IPS DF 19.7 (cell line): ENCODE results near the gene STARD13.

Experiments used
- DNase-seq: peaks from one replicate; pipeline ENCODE4 v3.0.0-alpha.2; 2013; ENCODE audit warnings: low read depth, low spot score

Gene STARD13

DNA sequence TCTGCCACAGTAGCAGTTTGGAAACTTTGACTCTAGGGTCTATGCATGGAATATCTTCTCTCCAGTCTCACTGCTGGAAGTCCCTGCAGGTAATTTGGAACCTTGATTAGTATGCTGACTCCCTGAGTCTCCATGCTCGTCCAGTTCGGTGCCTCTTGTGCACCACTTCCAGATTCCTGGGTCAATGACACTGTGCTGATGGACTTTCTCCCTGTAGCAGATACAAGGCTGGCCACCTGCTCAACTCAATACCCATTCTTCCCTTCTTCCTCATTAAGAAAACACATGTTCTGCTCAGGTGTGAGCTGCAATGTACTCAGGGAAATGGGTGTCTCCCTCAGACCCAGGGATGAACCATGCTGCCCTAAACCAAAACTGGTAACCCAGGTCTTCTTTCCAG lies 170.3 kb downstream of the STARD13 start:
- DNase-seq: no peak

DNA sequence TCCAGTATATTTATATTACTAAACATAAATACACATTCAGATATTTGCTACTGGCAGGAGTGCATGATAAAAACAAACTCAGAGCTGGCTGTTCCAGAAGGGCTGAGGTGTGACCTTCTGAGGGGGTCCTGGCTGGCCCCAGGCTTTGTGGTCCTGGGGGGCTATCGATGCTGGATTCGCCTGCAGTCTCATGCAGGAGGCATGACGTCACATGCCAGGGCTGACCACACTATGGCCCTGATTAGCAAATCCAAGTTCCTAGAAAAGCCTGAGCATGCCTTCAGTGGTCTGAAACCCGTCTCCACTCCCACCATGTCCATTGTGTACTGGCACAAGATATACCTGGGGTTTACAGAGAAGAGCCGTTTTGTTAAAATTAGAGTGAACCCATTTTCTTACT lies 171.4 kb downstream of the STARD13 start:
- DNase-seq: no peak

DNA sequence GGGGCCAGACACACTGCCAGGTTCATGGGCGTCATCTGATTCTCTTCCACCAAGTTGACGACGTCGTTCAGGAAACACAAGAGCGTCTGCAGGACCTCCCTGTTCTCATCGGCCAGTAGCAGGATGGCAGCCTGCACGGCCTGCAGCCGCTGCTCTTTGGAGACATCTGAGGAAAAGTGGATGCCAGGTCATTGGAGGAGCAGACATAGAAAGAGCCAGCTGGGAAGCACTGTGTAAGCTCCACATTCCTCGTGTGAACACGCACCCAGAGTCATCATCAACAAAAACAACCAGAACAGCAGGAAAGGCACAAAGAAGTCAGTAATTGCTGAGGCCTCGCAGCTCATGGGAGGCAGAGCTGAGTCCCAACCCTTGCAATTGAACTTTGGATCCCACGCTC lies 172.8 kb downstream of the STARD13 start:
- DNase-seq: no peak

DNA sequence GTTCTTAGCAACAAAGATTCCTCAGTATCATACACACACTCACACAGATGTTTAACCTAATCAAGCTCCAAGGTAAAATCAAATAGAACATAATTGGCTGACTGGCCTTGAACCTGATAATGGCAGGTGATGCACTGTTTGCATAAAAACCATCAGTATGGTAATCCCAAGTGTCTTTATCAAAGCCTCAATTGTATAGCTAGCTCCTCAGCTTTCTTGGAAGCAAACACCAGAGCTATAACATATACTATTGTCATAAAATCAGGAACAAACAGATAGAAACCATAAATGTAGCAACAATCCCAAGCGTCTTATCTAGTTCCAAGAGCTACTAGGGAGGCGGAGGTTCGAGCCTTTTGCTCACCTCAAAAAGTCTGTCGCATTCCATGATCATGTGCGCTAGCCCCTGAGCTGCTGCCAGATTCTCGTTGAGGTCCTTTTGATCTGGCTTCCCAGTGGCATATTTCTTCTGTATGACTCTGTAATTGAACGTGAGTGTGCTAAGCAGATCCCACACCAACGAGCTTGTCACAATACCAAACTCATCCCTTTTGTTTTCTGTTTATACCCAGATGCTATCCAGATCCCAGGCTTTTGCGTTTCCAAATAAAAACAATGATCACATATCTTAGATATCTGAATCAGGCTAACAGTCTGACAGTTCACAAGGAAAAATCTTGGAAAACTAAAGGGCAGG lies 174.0 kb downstream of the STARD13 start:
- no peak for DNase-seq

DNA sequence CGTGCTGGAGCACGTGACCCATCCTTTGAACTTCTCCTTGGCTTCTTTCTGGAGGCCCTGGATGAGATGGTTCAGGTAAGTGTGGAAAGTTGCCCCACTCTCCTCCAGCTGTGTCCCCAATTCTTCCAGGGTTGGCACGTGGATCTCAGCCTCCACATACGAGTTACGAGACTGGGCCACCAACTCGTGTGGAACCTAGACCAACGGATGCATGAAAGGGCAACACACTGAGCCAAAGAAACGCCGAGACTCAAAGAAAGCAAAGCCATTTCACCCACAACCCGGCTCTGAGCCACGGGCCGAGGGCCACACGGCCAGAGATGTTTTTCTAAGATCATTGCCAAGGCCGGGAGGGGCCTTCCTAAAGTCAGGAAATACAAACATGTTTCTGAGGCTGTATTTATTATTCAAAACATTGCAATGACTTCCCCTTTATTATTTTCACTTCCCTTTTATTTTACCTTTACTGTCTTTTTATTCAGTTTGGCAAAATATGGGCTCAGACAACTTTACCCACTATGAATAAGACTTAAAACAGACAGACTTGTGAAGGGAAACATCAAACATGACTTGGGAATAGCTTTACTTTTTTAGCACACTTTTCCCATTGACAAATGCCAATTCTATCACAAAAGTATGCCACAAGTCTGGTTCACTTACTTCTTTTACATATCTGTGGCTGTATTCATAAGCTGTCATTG lies 174.7 kb downstream of the STARD13 start:
- DNase-seq: no peak

DNA sequence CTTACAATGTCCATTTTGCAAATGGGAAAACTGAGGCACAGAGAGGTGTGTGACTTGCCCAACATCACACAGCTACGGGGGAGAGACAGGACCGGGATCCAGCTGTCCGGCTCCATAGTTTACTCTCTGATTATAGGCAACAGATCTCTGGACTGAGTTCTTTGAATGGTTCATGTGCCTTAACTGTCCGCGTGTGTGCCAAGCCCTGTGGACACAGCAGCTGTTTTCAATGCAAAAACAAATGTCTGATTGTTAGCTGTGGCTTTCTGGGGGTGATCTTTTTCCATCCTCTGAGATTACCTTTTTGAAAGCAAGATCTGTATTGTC lies 175.2 kb downstream of the STARD13 start:
- DNase-seq: no peak

- DNase-seq: no peak
Observed at GRCh38 chr13:33109801-33110200, 175.8 kb downstream of the STARD13 start.

GRCh38 chr13:33109271-33109697 lies 176.3 kb downstream of the STARD13 start:
- DNase-seq: no peak

DNA sequence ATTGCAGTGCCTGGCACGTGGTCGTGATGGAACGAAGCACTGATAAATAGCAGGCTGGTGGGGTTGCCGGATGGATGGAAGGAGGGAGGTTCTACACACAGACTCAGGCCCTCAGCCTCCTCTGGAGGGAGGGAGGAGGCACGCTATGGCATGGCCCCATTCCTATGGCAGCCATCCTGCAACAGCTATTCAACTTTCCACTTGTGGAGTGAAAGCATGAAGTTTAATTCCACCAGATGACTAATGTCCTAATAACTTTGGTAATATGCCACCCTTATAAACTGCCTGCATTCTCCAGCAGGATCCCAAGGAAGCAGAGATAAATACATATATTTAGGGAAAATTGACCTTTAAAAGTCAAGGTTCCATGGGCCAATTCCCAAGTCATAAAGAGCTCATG lies 176.9 kb downstream of the STARD13 start:
- no peak for DNase-seq

DNA sequence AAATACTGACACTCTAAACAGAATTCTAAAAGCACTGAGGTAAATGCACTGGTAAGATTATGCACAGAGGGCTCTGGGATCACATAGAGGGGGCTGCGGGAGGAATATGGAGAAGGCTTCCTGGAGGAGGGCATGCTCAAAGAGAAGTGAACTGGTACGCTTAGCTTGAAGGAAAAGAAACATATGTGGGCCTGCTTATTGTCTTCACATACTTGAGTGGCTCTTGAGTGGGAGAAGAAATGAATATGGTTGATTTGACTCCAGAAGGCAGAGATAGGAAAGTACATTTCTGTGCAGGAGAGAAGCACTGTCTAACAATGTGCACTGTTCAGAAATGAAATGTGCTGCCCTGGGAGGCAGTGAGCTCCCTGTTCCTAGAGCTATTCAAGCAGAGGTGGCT lies 178.2 kb downstream of the STARD13 start:
- no peak for DNase-seq

GRCh38 chr13:33106656-33107360 lies 178.7 kb downstream of the STARD13 start:
- DNase-seq: no peak

GRCh38 chr13:33105387-33106005 lies 180.1 kb downstream of the STARD13 start:
- no peak for DNase-seq

- no peak for DNase-seq
Observed at GRCh38 chr13:33103457-33103856, 182.1 kb downstream of the STARD13 start.

- DNase-seq: no peak
Observed at GRCh38 chr13:33101835-33102234, 183.7 kb downstream of the STARD13 start.

GRCh38 chr13:33100886-33101285 lies 184.7 kb downstream of the STARD13 start:
- DNase-seq: no peak

GRCh38 chr13:33099860-33100259 lies 185.7 kb downstream of the STARD13 start:
- DNase-seq: no peak

DNA sequence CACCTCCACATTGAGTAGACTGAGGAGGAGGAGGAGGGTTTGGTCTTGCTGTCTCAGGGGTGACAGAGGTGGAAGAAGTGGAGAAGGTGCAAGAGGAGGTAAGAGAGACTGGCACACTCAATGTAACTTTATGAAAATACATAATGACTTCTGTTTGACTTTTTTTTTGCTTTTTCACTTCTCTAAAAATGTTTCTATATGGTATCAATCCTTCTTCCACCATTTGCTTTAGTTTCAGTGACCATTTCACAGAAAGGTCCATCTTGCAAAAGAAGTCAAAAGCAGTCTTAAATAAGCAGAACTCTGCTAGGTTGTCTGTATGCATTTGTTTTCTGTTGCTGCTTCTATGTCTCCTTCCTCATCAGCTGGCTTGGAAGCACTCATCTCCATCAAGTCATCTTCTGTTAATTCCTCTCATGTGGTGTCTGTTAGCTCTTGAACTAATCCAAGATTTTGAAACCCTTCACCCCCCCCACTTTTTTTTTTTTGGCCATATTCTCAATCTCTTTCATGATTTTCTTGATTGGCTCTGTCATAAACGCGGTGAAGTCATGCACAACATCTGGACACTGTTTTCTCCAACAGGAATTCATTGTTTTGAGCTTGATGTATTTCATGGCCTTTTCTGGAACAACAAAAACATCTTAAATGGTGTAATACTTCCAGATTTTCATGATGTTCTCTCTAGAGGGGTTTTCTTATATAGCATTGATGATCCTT lies 188.5 kb downstream of the STARD13 start:
- no peak for DNase-seq

DNA sequence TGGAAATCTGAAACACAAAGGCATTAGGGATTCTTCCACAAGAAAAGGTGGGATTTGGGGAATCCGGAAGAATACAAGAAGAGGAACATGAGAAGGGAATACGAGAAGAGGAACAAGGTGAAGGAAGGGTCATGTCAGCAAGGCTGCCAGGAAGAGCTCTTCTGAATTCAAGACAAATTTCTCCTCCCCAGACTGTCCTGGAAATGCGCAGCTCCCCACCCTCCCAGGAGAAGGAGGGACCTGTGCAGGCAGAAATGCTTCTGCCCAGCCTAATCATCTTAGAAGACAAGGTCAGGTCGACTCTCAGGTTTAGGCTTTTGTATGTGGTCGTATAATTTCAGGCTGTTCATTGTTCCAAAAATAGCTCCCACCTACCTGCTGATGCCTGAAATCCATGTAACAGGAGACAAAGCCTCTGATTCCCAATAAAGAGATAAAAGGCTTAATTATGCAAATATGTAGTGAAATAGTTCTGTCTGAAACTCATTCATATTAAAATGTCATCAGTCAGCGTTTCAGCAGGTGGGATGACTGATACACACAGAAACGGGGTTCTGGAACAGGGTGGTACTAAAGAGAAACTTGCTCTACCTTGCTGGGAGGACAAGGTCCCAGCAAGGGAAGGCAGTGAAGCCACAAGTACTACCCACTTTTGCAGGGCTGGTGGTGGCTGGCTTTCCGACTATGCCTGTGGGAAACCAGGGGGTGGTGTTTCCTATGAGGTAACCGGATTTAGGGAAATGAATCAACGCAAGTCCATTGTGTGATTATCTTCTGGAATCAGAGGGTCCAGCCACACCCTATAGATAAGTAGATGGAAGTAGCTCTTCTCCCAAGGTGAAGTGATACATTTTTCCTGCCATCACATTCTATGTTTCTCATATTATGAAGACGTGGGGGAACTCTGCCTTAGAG lies 193.2 kb downstream of the STARD13 start:
- DNase-seq: peak; percentile 30

DNA sequence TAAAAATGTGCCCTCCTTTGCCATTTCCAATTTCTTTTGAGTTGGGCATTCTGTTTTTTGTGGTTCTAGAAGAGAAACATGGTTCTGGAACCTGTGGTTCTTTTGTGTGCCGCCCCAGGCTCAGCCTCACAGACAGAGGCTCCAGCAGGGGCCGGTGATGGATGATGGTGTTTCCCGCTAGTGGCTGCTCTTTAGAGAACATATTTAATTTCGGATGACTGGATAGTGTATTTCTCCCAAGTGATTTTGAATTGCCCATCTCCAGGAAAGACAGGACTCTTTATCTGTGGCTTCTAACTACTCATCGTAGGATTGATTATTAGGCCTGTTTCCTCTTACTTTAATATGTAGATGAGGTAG lies 194.2 kb downstream of the STARD13 start:
- no peak for DNase-seq

DNA sequence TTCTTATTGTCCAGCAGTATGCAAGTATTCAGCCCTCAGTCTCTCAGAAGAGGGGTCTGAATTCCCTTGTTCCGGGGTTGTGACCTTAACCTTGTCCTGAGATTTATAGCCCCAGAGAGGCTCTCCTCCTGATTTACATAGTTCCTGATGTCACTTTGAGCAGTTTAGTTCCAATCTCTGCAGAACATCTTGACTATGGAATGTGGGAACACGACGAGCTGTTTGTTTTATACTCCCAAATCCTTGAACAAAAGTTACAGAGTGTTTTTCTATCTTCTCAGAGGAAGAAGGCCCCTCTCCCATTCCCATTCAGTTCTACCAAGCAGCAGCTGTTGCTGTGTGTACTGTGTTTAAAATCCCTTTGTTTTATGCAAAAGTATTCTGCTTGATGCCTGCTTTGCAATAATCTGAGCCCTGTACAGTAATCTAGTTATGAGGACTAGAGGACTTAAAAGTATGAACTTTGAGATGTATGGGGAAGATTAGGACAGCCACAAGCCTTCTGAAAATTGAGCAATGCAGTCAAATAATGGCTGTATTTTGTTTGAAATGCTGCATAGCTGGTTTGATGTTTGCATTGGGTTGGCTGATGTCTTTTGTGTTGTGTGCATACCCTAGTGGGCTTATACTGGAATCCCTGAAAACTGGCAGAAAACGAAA lies 194.7 kb downstream of the STARD13 start:
- DNase-seq: no peak
